GM21390 (cell line): ENCODE measurements around the gene PARD3.

Experiments used
- ATAC-seq: cut with Tn5 transposase; IDR thresholded peaks from one replicate; pipeline ENCODE4 v1.9.1; 2021; ENCODE audit not compliant: unreplicated experiment

Gene PARD3

DNA sequence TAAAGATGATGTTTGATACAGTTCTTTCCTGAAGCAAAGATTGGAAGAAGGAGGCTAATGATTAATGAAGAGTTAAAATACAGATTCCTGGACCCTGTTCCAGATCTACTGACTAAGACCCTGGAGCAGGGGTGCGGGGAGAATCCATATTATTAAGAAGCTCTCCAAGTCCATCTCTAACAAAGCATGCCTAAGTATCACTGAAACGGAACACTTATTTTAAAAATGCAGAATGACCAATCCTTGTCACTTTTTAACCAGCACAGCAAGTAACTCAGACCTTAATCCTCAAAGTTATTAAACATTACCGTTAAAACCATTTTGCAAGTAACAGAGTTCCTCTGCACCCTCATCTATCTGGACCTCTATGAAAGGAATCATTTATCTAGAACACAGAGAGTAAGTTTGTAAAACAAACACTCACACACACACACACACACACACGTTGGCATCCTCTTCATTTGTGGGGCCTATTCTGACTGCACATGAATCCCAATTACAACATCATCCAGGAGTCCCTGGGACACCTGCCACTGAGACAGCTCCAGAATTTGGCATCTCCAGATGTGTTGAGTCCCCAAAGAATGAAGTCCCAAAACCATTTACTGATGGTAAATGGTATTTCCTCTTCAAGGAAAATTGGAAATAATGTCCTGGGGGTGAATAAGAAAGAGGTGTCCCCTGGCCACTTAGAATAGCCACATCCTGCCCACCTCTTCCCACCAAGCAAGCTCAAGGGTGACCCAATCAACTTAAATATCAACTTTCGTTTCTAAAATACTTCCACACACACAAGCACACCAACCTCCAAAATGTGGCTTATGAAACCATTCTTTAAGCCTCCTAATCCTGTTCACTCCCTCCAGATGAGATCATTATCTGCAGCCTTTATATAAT is 117.5 kb downstream of the PARD3 start:
- no peak for ATAC-seq

DNA sequence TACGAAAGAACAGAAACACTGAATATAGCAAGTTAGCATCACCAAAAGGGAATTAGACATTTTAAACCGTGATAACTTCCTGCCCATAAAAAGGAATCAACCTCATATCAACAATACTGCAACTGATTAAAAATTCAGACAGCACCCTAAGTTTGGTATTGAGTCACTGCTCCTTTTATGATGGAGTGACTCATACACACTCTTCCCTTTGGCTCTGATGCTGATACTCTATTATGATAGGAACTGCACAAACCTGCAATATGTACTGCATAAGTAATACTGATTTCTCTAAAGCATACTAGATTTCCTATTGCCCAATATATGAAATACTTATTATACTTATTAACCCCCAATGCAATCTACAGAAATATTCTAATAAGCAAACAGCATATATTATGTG is 118.7 kb downstream of the PARD3 start:
- no peak for ATAC-seq

GRCh38 chr10:34690383-34691049 is 124.6 kb downstream of the PARD3 start:
- ATAC-seq, result no peak

DNA sequence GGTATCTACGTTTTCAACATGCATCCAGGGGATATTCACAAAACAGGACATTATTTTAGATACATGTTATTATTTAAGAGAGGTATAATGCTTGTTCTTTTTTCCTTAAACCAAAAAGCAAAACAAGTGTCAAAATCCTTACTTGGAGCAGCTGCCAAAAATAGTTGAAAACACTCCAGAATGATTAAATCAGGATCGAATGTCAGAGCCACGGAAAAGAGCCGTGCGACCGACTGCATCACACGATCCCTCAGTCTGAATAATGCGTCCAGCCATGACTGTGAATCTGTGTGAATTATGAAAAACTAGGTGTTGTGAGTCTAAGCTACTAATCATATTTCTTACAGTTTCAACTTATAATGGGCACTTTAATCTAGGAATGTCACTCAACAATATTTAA is 126.0 kb downstream of the PARD3 start:
- no peak for ATAC-seq

DNA sequence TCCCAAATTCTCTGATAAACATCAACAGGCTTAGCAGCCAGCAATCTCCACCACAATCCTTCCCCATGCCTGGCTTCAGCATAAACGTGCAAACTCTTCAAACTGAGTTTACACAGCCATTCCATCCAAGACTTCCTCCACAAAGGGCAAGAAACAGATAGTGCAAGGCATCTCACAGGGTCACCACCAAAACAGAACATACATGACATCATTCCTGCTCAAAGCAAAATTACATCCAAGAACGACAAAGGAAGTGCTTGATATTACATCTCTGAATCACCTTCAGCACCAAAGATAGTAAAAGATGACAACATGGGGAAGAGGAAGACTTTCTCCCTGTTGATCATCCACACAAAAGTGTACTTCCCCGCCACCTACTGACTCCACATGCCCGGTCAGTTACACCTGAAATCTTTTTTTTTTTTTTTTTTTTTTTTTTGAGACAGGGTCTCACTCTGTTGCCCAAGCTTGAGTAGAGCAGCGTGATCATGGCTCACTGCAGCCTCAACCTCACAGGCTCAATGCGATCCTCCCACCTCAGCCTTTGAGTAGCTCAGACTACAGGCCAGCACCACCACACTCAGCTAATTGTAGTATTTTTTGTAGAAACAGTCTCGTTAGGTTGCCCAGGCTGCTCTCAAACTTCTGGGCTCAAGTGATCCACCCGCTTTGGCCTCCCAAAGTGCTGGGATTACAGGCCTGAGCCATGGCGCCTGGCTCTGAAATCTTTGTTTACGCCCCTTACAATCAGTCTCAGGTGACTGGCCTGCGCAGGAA is 127.5 kb downstream of the PARD3 start:
- ATAC-seq, result no peak

DNA sequence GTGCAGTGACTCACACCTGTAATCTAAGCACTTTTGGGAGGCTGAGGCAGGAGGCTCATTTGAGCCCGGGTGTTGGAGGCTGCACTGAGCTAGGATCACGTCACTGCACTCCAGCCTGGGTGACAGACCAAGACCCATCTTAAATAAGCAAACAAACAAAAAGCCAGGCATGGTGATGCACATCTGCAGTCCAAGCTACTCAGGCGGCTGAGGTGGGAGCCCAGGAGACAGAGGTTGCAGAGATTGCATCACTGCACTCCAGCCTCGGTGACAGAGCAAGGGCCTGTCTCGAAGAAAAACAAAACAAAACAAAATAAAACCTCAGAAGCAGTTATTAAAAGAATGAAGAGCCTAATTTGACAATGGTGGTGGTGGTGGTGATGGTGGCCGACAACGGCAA is 132.5 kb downstream of the PARD3 start:
- ATAC-seq, result no peak

DNA sequence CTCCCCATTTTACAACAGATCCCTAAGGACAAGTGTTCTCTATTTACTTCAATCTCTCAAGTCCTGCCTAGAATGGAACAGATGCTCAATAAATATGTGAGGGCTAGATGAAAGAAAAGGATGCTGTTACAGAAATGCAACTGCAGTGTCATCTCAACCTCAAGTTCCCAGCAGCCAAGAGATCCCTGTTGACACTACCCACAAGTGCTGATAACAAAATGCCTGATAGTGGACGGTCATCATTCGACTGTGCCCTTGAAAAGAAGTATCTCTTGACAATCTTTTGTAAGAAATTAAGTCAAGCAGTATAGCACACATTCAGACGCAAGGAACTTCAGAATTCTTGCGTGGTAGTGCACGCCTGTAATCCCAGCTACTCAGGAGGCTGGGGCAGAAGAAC is 133.2 kb downstream of the PARD3 start:
- no peak for ATAC-seq

GRCh38 chr10:34679177-34679576 is 135.9 kb downstream of the PARD3 start:
- ATAC-seq, result no peak

DNA sequence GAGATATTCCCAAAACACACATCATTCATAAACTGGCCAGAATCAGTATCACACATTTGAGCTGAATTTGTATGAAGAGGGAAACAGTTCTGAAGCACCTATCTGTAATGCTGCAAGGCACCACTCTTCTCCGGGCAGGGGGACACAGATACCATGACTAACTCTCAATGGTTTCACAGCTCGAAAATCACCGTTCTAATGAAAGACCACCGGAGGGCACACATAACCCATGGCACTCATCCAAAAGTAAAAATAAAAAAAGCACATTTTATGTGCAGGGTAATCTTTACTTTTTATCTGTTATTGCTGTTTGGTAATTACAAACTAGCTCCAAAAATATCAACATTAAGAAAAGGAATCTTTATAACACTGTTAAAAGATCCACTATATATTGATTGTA is 137.5 kb downstream of the PARD3 start:
- no peak for ATAC-seq

GRCh38 chr10:34677132-34677531 is 138.0 kb downstream of the PARD3 start:
- no peak for ATAC-seq

DNA sequence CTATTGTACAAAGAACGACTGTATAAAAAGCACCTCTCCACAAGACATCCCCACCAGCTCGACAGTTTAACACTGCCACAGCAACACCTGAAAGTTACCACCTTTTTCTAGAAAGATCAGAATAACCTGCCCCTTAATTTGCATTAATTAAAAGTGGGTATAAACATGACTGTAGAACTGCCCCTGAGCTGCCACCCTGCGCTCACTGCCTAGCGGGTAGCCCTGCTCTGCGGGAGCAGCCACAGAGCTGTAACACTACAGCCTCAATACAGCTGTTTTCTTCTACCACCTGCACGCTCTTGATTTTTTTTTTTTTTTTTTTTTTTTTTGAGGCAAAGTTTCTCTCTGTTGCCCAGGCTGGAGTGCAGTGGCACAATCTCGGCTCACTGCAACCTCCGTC is 140.9 kb downstream of the PARD3 start:
- ATAC-seq, result no peak

GRCh38 chr10:34670081-34670480 is 145.0 kb downstream of the PARD3 start:
- ATAC-seq, result no peak

- no peak for ATAC-seq
Measured at GRCh38 chr10:34669079-34669478, 146.0 kb downstream of the PARD3 start.

DNA sequence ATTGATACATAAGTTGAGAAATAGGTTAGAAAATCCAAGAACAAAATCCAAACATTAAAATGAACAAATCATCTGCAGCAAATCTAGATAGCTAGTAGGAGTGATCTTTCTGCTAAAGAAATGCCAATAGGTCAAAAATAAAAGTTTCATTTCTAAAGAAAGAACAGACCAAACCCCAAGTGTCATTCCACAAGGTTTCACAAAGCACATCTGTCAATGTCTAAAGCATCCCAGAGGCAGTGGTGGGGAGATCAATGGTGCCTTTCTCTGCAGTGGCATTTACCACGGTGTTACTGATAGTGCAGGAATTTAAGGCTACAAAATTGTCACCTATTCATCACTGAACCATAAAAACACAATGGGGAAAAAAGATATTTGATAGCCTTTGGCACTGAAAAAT is 147.9 kb downstream of the PARD3 start:
- ATAC-seq, result no peak

DNA sequence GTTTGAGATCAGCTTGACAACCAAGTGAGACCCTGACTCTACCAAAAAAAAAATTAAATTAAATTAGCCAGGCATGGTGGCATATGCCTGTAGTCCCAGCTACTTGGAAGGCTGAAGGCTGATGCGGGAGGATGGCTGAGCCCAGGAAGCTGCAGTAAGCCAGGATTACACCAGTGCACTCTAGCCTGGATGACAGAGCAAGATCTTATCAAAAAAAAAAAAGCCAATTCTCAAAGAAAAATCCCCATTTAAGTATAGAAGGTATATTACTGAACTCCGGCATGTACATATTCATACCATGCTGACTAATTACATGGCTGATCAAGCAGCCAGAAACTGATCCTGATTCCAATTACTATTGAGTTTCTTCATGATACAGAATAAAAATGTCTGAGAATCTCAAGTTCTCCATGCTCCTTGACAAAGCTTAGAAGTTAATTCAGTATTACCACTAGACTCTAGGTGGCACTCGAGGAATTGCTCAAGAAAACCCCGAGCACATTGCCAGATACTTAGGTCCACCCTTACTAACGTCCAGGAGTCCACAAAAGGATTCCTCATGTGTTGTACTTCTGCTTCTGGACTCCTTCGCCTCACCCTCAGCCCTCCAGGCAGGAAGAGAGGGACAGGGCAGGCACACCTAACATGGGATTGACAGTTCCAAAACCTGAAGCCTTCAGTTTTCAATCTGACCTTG is 148.9 kb downstream of the PARD3 start:
- peak; percentile 84 for ATAC-seq

- no peak for ATAC-seq
Measured at GRCh38 chr10:34664706-34665105, 150.4 kb downstream of the PARD3 start.

- no peak for ATAC-seq
Measured at GRCh38 chr10:34661580-34661979, 153.5 kb downstream of the PARD3 start.

DNA sequence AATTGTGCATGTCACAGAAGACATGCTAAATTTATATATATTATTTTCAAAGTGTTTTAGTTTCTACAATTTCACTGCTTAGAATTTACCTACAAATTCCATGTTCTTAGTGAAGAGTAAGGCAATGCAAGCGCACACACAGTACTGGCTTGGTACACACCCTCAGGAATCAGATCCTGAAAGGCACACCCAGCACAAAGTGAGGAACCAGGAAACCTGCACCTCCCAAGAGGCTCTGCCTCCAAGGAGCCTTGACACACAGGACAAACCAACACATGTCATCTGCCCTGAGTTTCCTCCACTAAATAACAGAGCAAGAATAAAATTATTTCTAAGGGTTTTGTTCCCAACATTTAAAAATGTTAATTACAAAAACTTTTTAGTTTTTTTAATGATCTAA is 156.2 kb downstream of the PARD3 start:
- ATAC-seq, result no peak

- no peak for ATAC-seq
Measured at GRCh38 chr10:34656661-34657060, 158.4 kb downstream of the PARD3 start.

- no peak for ATAC-seq
Measured at GRCh38 chr10:34655286-34656170, 159.6 kb downstream of the PARD3 start.
